GM12878 (cell line): ENCODE data around the gene CDC42EP3. TPM values are rescaled to one million over a fixed set of nuclear protein-coding genes. Genes with fewer than 3 reads are reported as not detected.

ENCODE experiments used
- ATAC-seq: fragments of 200-7000 bp; cut with Tn5 transposase; 3 replicates; pipeline ENCODE4 v1.9.1; 2020; ENCODE audit warnings: mild to moderate bottlenecking, moderate library complexity
- BruUV-seq: library from RNA; stranded (reverse); fragments of 400-500 nt; replicated peaks from 2 replicates; lab custom pipeline; 2021; lab: Mats Ljungman, UMichigan
- CTCF ChIA-PET: fragments of 300-600 bp; sonication (Branson Sonifier 250); formaldehyde crosslinking; extraction: SDS; loops from one replicate; lab custom pipeline; 2021; ENCODE audit warnings: inconsistent platforms; lab: Yijun Ruan, JAX
- POLR2A ChIA-PET: fragments of 350-600 bp; formaldehyde crosslinking; extraction: SDS; loops from one replicate; lab custom pipeline; 2021; ENCODE audit warnings: inconsistent platforms; lab: Charles Lee
- RAD21 ChIA-PET: fragments of 300-600 bp; sonication (Branson Sonifier 250); formaldehyde crosslinking; loops from one replicate; lab custom pipeline; 2023; ENCODE audit warnings: antibody characterized with exemption; ENCODE audit not compliant: unreplicated experiment; lab: Charles Lee
- SMC1A ChIA-PET: fragments of 300-600 bp; sonication (Branson Sonifier 250); formaldehyde crosslinking; loops from one replicate; lab custom pipeline; 2023; ENCODE audit not compliant: unreplicated experiment, uncharacterized antibody; lab: Charles Lee
- DNase-seq: peaks from one replicate; pipeline ENCODE4 v3.0.0-alpha.2; 2011; ENCODE audit warnings: low read depth, low spot score
- FAIRE-seq: peaks from 3 replicates; lab custom pipeline; 2011; peaks lifted over from hg19 to GRCh38; lab: Jason Lieb, UNC
- H2AFZ ChIP-seq: 2 replicates; pipeline ENCODE4 v1.6.0; 2011; ENCODE audit warnings: low read depth, low read length, control low read depth; ENCODE audit not compliant: control insufficient read depth
- H3K27ac ChIP-seq: 2 replicates; pipeline ENCODE4 v1.5.1; 2011; ENCODE audit warnings: control low read depth; ENCODE audit not compliant: control insufficient read depth, insufficient read depth
- H3K27me3 ChIP-seq, 2 experiments: replicated peaks in 1 of 2; 2 replicates each; pipeline versions ENCODE4 v1.6.0 to v1.6.1; 2011; ENCODE audit warnings: low read length in 1 of 2; ENCODE audit not compliant: control insufficient read depth in 2 of 2, insufficient read depth in 2 of 2
- H3K36me3 ChIP-seq, 2 experiments: 2 replicates each; pipeline ENCODE4 v1.5.1; 2011; ENCODE audit warnings: low read length in 1 of 2; ENCODE audit not compliant: control insufficient read depth in 2 of 2, insufficient read depth in 2 of 2
- H3K4me1 ChIP-seq: 2 replicates; pipeline ENCODE4 v1.6.1; 2011; ENCODE audit warnings: mild to moderate bottlenecking, low read length, moderate library complexity, mixed read lengths; ENCODE audit not compliant: control insufficient read depth, insufficient read depth
- H3K4me2 ChIP-seq: 2 replicates; pipeline ENCODE4 v1.6.0; 2011; ENCODE audit warnings: control low read depth; ENCODE audit not compliant: control insufficient read depth, insufficient read depth
- H3K4me3 ChIP-seq: fragments of 200-600 bp; sonication (generic); 2 replicates; pipeline ENCODE4 v1.5.1; 2016
- H3K79me2 ChIP-seq: 2 replicates; pipeline ENCODE4 v1.6.0; 2011; ENCODE audit warnings: low read length; ENCODE audit not compliant: control insufficient read depth, insufficient read depth
- H3K9ac ChIP-seq: 2 replicates; pipeline ENCODE4 v1.8.0; 2011; ENCODE audit warnings: low read length, control low read depth, mixed read lengths; ENCODE audit not compliant: control insufficient read depth, insufficient read depth
- H3K9me3 ChIP-seq: replicated peaks from 3 replicates; pipeline ENCODE4 v1.5.1; 2011; ENCODE audit warnings: mild to moderate bottlenecking, low read length; ENCODE audit not compliant: control insufficient read depth, insufficient read depth
- H4K20me1 ChIP-seq: 2 replicates; pipeline ENCODE4 v1.6.0; 2011; ENCODE audit not compliant: control insufficient read depth, insufficient read depth
- CREB1 ChIP-seq: IDR thresholded peaks from 2 replicates; pipeline ENCODE4 v1.6.1; 2012; ENCODE audit warnings: low read depth, mild to moderate bottlenecking, inconsistent platforms
- CREM ChIP-seq: IDR thresholded peaks from 2 replicates; pipeline ENCODE4 v1.6.1; 2014; ENCODE audit warnings: antibody characterized with exemption, low read depth
- FOXM1 ChIP-seq: IDR thresholded peaks from 2 replicates; pipeline ENCODE4 v1.6.1; 2012; ENCODE audit warnings: low read depth, mild to moderate bottlenecking, inconsistent platforms, low read length, moderate library complexity
- SPI1 ChIP-seq: IDR thresholded peaks from 2 replicates; pipeline ENCODE4 v1.6.1; 2011; ENCODE audit warnings: low read depth, mild to moderate bottlenecking, low read length, moderate library complexity, borderline replicate concordance; ENCODE audit not compliant: insufficient read depth
- WGBS: methylation state at CpG from one replicate; pipeline ENCODE4 v1.1.6; 2016; ENCODE audit warnings: low lambda C conversion rate; ENCODE audit not compliant: insufficient replicate concordance, insufficient coverage; ENCODE audit errors: missing lambda C conversion rate; 5-methylcytosine and 5-hydroxymethylcytosine counted together
- in situ Hi-C: fragments of 300-500 bp; cut with MboI; formaldehyde crosslinking; loops from 9 replicates; pipeline ENCODE4 v1.14.3; 2018; ENCODE audit warnings: mixed read lengths
- intact Hi-C: fragments of 100-400 bp; cut with micrococcal nuclease; formaldehyde crosslinking; loops from one replicate; pipeline ENCODE4 v1.14.2; 2022; ENCODE audit not compliant: unreplicated experiment
- polyA plus RNA-seq, 11 experiments: library from polyadenylated mRNA; depleted of rRNA in 4 of 11; unstranded in 6 of 11; stranded (reverse) in 5 of 11; fragments of >200 nt; fragmentation: Nextera tagmentation in 4 of 11; fragmentation: Illumina TruSeq in 1 of 11; extraction: Ambion mirVana in 4 of 11; extraction: Trizol in 1 of 11; gene quantifications; 1 replicate in 1 of 11; 2 replicates in 10 of 11; pipeline versions ENCODE4 v1.2.1 to v1.2.3, GENCODE V29; 2011 to 2016; ENCODE audit warnings: inconsistent platforms in 2 of 11, missing spikeins in 2 of 11, low read depth in 1 of 11
- total RNA-seq, 4 experiments: library from RNA; depleted of rRNA in 3 of 4; stranded (reverse); fragments of >200 nt in 3 of 4; fragmentation: Illumina TruSeq in 1 of 4; extraction: Trizol in 1 of 4; gene quantifications; 2 replicates each; pipeline versions ENCODE4 v1.2.1 to v1.2.3, GENCODE V29; 2013 to 2021

Gene CDC42EP3
- total and polyA plus RNA-seq, 10 of the 15 experiments (the other 5 are each of a cell fraction or from before 2014, with no cell fraction given) = 11.8 to 86.9 (median 52.9) TPM

- no peak for TF ChIP-seq CREB1
- peak; percentile 20; the same call in 1 of the 2 replicates for TF ChIP-seq SPI1
- BruUV-seq = no TSS peak
- RAD21 ChIA-PET = interaction anchor here (0.9 kb wide), 1 partner anchor 264 kb away, joined by 3 read pairs; no protein-coding TSS in a partner anchor
These were observed 60.7 kb downstream of the CDC42EP3 start for GRCh38 chr2:37610638-37611289.

GRCh38 chr2:37609782-37610181 lies 61.7 kb downstream of the CDC42EP3 start:
- BruUV-seq = no TSS peak
- Histone ChIP-seq H3K4me1 (no peaks in the 10 kb centered on the region), H3K27ac (no peak overlapping the region), H3K4me2 (no peak overlapping the region), H3K4me3 (no peak overlapping the region), H4K20me1 (no peaks in the 10 kb centered on the region), H2AFZ (no peak overlapping the region), H3K36me3 (no peaks in the 10 kb centered on the region), H3K27me3 (no peaks in the 10 kb centered on the region), H3K9me3 (no peaks in the 10 kb centered on the region; the same call in 2 of the 3 replicates), H3K9ac (no peak overlapping the region), H3K79me2 (no peaks in the 10 kb centered on the region)
- intact Hi-C loops (no loop called here), in situ Hi-C loops (no loop called here)
- RAD21 ChIA-PET = interaction anchor here (1.0 kb wide), 1 partner anchor 17 kb away, joined by 3 read pairs; no protein-coding TSS in a partner anchor
- ATAC-seq (no peak), DNase-seq (no peak), FAIRE-seq (no peak)
- POLR2A ChIA-PET = interaction anchor here (1.2 kb wide), 1 partner anchor 16 kb away, joined by 4 read pairs; no protein-coding TSS in a partner anchor
- CTCF ChIA-PET = no interaction called here
- 94% methylated on average over 6 of the region's 6 CpGs for WGBS
- no peak for TF ChIP-seq FOXM1
- no peak for TF ChIP-seq CREM
- SMC1A ChIA-PET = interaction anchor here (1.1 to 2.7 kb wide), 2 partner anchors 11 kb away, joined by 3 to 12 read pairs; no protein-coding TSS in a partner anchor

More at GRCh38 chr2:37610638-37611289, 60.7 kb downstream of the CDC42EP3 start:
- peak; percentile 44; the same call in 1 of the 3 replicates for ATAC-seq
- intact Hi-C loops (no loop called here), in situ Hi-C loops (no loop called here)
- Histone ChIP-seq H3K4me2 (no peak overlapping the region), H3K36me3 (no peaks in the 10 kb centered on the region), H3K9ac (no peak overlapping the region), H2AFZ (no peak overlapping the region), H3K4me3 (no peak overlapping the region), H3K4me1 (peaks cover 4% of the 10 kb centered on the region), H3K27ac (no peak overlapping the region), H3K79me2 (no peaks in the 10 kb centered on the region), H3K9me3 (no peaks in the 10 kb centered on the region; the same call in 2 of the 3 replicates), H4K20me1 (no peaks in the 10 kb centered on the region), H3K27me3 (no peaks in the 10 kb centered on the region)
- FAIRE-seq = no peak
- ChIA-PET SMC1A (interaction anchor here (1.2 to 2.7 kb wide), 3 partner anchors 10 to 47 kb away, joined by 3 to 12 read pairs (median 3); no protein-coding TSS in a partner anchor), POLR2A (interaction anchor here (1.2 kb wide), 1 partner anchor 15 kb away, joined by 4 read pairs; no protein-coding TSS in a partner anchor), CTCF (interaction anchor here (1.1 to 2.2 kb wide), 2 partner anchors 8 to 267 kb away, joined by 3 to 6 read pairs; no protein-coding TSS in a partner anchor)
- DNase-seq = no peak
- 97% methylated on average over 5 of the region's 5 CpGs for WGBS
